Body of pancreas (tissue), 4 donors: ENCODE measurements around the gene PDE11A. TPM values are rescaled to one million over a fixed set of nuclear protein-coding genes. Genes with fewer than 3 reads are reported as not detected.

ENCODE experiments used
- ATAC-seq: fragments of 150-250 bp; one replicate; pipeline ENCODE4 v1.9.1; 2016
- DNase-seq, 4 donors: peaks; one replicate each; pipeline ENCODE4 v3.0.0-alpha.2; 2019
- H3K27ac ChIP-seq, 4 donors: fragments of 200-600 bp; sonication (generic); 1 replicate in 3 of 4; 2 replicates in 1 of 4; pipeline versions ENCODE4 v1.5.1 to v1.6.1; 2016 to 2019; ENCODE audit warnings: mild to moderate bottlenecking in 1 of 4, mixed read lengths in 1 of 4, moderate library complexity in 1 of 4
- H3K27me3 ChIP-seq, 2 donors: fragments of 200-600 bp; sonication (generic); one replicate each; pipeline ENCODE4 v1.6.0; 2016; ENCODE audit warnings: mild to moderate bottlenecking in 1 of 2
- H3K36me3 ChIP-seq, 2 donors: fragments of 200-600 bp; sonication (generic); replicated peaks in 1 of 2; 2 replicates each; pipeline ENCODE4 v1.5.1; 2016; ENCODE audit warnings: low read depth in 2 of 2; ENCODE audit not compliant: insufficient read depth in 1 of 2
- H3K4me1 ChIP-seq: fragments of 200-600 bp; sonication (generic); one replicate; pipeline ENCODE4 v1.6.0; 2016
- H3K4me3 ChIP-seq, 2 donors: fragments of 200-600 bp; sonication (generic); 1 replicate in 1 of 2; 2 replicates in 1 of 2; pipeline ENCODE4 v1.5.1; 2016 to 2019
- H3K9me3 ChIP-seq, 3 donors: fragments of 200-600 bp; sonication (generic); 1 replicate in 2 of 3; 2 replicates in 1 of 3; pipeline ENCODE4 v1.5.1; 2016
- CTCF ChIP-seq, 7 experiments: fragments of 450-650 bp in 4 of 7; fragments of 200-600 bp in 3 of 7; sonication (generic) in 3 of 7; IDR thresholded peaks; one replicate each; pipeline ENCODE4 v1.5.1; 2016 to 2019; ENCODE audit warnings: antibody characterized with exemption in 7 of 7
- POLR2A ChIP-seq, 3 donors: fragments of 450-650 bp; IDR thresholded peaks; one replicate each; pipeline ENCODE4 v1.6.1; 2016; ENCODE audit warnings: antibody characterized with exemption in 3 of 3, mild to moderate bottlenecking in 2 of 3
- WGBS, 2 donors: methylation state at CpG; one replicate each; pipeline ENCODE4 v1.1.5; 2017; 5-methylcytosine and 5-hydroxymethylcytosine counted together
- intact Hi-C: fragments of 100-400 bp; cut with DNase I; formaldehyde crosslinking; loops from one replicate; pipeline ENCODE4 v1.15.1; 2023
- total RNA-seq, 2 donors: library from RNA; depleted of rRNA; stranded (reverse); fragments of >200 nt; gene quantifications; one replicate each; pipeline ENCODE4 v1.1.0, GENCODE V29; 2016

PDE11A gene
- total RNA-seq, 2 donors from 2014 or later, result 2.6 to 4.0 TPM

- DNase-seq, result no peak
- intact Hi-C loops, result no loop called here
- WGBS, 2 donors, result 88 to 91% methylated on average over 2 of the region's 2 CpGs
- no peak overlapping the region for H3K27ac ChIP-seq
- no peaks in the 10 kb centered on the region for H3K27me3 ChIP-seq
- H3K36me3 ChIP-seq, result no peaks in the 10 kb centered on the region
- no peaks in the 10 kb centered on the region for H3K4me1 ChIP-seq
- no peak for ATAC-seq
- H3K9me3 ChIP-seq, result no peaks in the 10 kb centered on the region
- no peak for TF ChIP-seq POLR2A (IDR thresholded peaks at IDR 0.05)
- TF ChIP-seq CTCF (IDR thresholded peaks at IDR 0.05), result no peak
- no peak overlapping the region for H3K4me3 ChIP-seq
Measured at GRCh38 chr2:177883177-177883576, 189.4 kb downstream of the PDE11A start.

GRCh38 chr2:177882501-177882900 lies 190.1 kb downstream of the PDE11A start:
- 81 to 91% methylated on average over 1 of the region's 1 CpG for WGBS, 2 donors
- no peak overlapping the region for H3K27ac ChIP-seq

GRCh38 chr2:177881921-177882320 lies 190.7 kb downstream of the PDE11A start:
- H3K4me1 ChIP-seq, result no peaks in the 10 kb centered on the region

More at GRCh38 chr2:177882501-177882900, 190.1 kb downstream of the PDE11A start:
- H3K4me3 ChIP-seq, result no peak overlapping the region
- TF ChIP-seq POLR2A (IDR thresholded peaks at IDR 0.05) (no peak), CTCF (IDR thresholded peaks at IDR 0.05) (no peak)
- no peaks in the 10 kb centered on the region for H3K36me3 ChIP-seq
- H3K9me3 ChIP-seq, result no peaks in the 10 kb centered on the region
- H3K27me3 ChIP-seq, result no peaks in the 10 kb centered on the region
- H3K4me1 ChIP-seq, result no peaks in the 10 kb centered on the region
- ATAC-seq, result no peak
- intact Hi-C loops, result no loop called here
- no peak for DNase-seq

GRCh38 chr2:177881008-177881747 lies 191.4 kb downstream of the PDE11A start:
- H3K27me3 ChIP-seq, result no peaks in the 10 kb centered on the region
- H3K4me1 ChIP-seq, result no peaks in the 10 kb centered on the region
- H3K4me3 ChIP-seq, result no peak overlapping the region
- no peak for DNase-seq
- intact Hi-C loops, result no loop called here
- no peak overlapping the region for H3K27ac ChIP-seq
- no peak for ATAC-seq
- TF ChIP-seq POLR2A (IDR thresholded peaks at IDR 0.05), result no peak
- no peak for TF ChIP-seq CTCF (IDR thresholded peaks at IDR 0.05)
- H3K9me3 ChIP-seq, result no peaks in the 10 kb centered on the region
- H3K36me3 ChIP-seq, result no peaks in the 10 kb centered on the region
- WGBS, 2 donors, result 86 to 91% methylated on average over 2 of the region's 2 CpGs

More at GRCh38 chr2:177881921-177882320, 190.7 kb downstream of the PDE11A start:
- Histone ChIP-seq H3K36me3 (no peaks in the 10 kb centered on the region), H3K9me3 (no peaks in the 10 kb centered on the region), H3K27ac (no peak overlapping the region), H3K27me3 (no peaks in the 10 kb centered on the region), H3K4me3 (no peak overlapping the region)
- intact Hi-C loops, result no loop called here
- TF ChIP-seq CTCF (IDR thresholded peaks at IDR 0.05), result no peak
- no peak for TF ChIP-seq POLR2A (IDR thresholded peaks at IDR 0.05)
- ATAC-seq (no peak), DNase-seq (no peak)
- WGBS, 2 donors, result 85 to 91% methylated on average over 2 of the region's 2 CpGs

- no peak for DNase-seq
- Histone ChIP-seq H3K4me1 (no peaks in the 10 kb centered on the region), H3K9me3 (no peaks in the 10 kb centered on the region), H3K27ac (no peak overlapping the region), H3K36me3 (no peaks in the 10 kb centered on the region), H3K27me3 (no peaks in the 10 kb centered on the region), H3K4me3 (no peak overlapping the region)
- intact Hi-C loops, result no loop called here
- WGBS, 2 donors, result 83 to 94% methylated on average over 1 to 2 of the region's 2 CpGs
- ATAC-seq, result no peak
- TF ChIP-seq CTCF (IDR thresholded peaks at IDR 0.05), result no peak
- TF ChIP-seq POLR2A (IDR thresholded peaks at IDR 0.05), result no peak
Measured at GRCh38 chr2:177880285-177880684, 192.3 kb downstream of the PDE11A start.
